ENCODE results near the gene MFSD1.
A peak's percentile ranks its signal among the peaks of the same experiment; 100 is the strongest.

The MFSD1 gene, protein sequence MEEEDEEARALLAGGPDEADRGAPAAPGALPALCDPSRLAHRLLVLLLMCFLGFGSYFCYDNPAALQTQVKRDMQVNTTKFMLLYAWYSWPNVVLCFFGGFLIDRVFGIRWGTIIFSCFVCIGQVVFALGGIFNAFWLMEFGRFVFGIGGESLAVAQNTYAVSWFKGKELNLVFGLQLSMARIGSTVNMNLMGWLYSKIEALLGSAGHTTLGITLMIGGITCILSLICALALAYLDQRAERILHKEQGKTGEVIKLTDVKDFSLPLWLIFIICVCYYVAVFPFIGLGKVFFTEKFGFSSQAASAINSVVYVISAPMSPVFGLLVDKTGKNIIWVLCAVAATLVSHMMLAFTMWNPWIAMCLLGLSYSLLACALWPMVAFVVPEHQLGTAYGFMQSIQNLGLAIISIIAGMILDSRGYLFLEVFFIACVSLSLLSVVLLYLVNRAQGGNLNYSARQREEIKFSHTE

DNA sequence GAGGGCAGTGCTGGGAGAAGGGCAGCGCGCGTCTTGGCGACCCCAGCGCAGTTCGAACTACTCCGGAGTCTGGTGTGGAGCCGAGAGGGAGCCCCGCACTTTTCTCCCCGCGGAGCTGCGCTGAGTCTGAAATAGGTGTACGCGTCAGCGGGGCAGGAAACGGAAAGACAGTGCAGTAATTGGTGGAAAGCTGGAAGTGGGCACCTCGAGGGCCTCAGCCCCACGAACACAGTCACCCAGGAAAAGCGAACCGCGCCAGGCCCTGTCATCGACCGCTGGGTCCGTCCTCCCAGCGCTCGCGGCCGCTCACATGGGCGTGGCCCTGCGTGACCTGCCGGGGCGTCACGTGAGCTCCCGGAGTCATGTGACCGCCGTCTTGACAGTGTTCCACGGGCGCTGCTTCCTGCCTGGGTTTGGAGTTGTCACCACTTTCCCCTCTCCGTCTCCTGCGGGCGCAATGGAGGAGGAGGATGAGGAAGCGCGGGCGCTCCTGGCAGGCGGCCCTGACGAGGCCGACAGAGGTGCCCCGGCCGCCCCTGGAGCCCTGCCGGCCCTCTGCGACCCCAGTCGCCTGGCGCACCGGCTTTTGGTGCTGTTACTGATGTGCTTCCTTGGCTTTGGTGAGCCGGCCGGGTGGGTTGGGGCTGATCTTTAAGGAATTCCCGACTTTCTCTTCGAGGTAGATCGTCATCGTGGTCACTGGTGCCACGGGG, at the start of gene MFSD1:
TSS of gene MFSD1 (plus strand) at position 359 of the 713 bp plus-strand sequence. CDS start at position 458, 99 bp downstream.
- peak; percentile 79 for DNase-seq (ENCODE audit: low read depth)

GRCh38 chr3:158753854-158754253, 48.0 kb upstream of the MFSD1 start:
- DNase-seq (ENCODE audit: low read depth): no peak

DNA sequence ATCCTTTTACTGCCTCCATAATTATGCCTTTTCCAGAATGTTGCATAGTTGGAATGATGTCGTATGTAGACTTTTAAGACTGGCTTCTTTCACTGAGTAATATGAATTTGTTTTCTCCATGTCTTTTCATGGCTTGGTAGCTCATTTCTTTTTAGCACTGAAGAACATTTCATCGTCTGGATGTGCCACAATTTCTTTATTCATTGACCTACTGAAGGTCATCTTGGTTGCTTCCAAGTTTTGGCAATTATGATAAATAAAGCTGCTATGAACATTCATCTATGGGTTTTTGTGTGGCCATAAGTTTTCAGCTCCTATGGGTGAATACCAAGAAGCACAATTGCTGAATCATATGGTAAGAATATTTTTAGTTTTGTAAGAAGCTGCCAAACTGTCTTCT, 46.4 kb upstream of the MFSD1 start:
- DNase-seq (ENCODE audit: low read depth): no peak

DNA sequence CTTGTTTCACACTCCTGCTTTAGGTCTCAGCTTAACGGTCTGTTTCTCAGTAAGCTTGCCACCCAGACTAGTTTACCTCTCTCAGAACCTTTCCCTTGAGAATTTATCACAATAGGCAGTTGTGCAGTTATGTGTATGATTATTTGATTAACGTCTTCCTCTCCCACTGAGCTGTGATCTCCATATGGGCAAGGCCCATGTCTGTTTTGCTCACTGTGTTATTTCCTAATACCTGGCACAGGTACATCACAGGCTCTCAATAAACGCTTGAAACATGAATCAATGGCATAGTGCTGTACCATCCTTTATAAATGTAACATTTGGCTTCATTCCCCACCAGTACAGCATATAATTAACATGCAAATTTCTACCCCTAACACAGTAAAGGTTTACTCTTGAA, 40.5 kb upstream of the MFSD1 start:
- no peak for DNase-seq (ENCODE audit: low read depth)

- no peak for DNase-seq (ENCODE audit: low read depth)
Measured at GRCh38 chr3:158762701-158763100, 39.2 kb upstream of the MFSD1 start.

DNA sequence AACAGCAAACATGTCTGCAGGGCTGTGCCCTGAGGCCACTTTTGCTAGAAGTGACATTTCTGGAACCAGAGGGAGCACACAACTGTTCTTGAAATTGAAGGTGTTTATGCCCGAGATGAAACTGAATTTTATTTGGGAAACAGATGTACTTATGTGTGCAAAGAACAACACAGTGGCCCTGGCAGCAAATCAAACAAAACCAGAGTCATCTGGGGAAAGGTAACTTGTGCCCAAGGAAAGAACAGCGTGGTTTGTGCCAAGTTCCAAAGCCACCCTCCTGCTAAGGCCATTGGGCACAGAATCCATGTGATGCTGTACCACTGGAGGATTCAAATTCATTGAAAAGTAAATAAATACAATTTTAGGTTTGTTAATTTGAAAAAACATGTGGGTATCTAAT, 38.4 kb upstream of the MFSD1 start:
- DNase-seq (ENCODE audit: low read depth): no peak

- no peak for DNase-seq (ENCODE audit: low read depth)
Measured at GRCh38 chr3:158765518-158766205, 36.2 kb upstream of the MFSD1 start.

DNA sequence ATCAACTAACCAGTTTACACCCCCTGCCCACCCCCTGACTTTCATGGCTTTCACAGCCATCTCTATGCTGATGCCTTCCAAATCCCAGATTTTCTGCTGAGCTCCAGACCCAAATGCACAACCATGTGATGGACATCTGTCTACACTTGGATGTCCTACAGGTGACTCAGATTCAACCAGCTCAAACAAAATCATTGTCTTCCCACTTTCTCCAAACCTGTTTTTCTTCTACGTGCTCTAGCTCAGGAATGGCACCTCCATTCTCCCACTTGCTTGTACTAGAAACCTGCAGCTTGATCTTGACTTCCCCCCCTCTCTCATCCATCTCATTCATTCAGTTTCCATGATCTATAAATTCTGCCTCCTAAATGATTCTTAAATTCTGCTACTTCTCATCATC, 35.5 kb upstream of the MFSD1 start:
- no peak for DNase-seq (ENCODE audit: low read depth)

GRCh38 chr3:158768361-158768787, 33.5 kb upstream of the MFSD1 start:
- no peak for DNase-seq (ENCODE audit: low read depth)

DNA sequence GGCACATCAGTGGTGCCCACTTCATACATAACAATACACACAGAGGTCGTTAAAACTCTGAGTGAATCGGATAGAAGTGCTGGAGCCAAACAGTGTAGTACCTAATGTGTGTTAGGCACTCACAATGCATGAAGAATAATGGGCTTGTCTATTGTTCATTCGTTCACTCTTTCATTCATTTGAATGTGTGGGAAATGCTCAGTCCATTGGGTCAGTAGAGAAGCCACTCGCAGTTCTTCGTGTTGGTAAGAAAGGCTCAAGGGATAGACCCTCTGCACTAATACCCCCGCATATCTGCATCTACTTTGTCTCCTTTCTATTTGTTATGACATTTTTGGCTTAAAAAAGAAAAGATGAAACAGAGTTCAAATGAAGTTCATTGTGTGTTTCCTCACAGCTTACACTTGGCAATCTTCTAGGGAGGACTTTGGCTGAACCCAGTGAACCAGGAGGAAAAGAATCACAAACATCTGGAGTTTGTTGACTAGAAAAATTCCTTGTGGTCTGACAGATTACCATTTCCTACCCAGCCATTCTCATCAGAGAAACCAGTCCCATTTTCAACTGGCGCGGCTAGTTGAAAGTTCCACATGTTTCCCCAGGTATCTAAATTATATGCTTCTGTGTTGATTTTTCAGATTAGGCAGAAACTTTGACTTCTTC, 32.8 kb upstream of the MFSD1 start:
- no peak for DNase-seq (ENCODE audit: low read depth)

DNA sequence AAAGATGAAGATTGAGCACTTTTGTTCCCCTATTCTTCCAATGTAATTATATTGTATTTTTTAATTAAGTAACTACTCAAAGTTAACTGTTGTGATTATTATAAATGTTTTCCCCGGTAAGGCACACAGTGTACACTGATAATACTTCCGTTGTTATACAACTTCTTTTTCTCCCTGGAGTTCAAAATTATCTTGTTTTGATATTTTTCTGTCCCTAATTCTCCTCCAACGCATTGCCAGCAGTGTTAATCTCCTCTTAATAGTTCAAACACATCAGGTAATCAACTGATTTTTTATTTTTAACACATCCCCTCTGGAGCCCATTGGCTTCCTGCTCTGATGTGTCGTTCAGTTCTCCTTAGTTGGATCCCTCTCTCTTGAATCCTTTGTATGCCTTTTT, 32.3 kb upstream of the MFSD1 start:
- no peak for DNase-seq (ENCODE audit: low read depth)

- no peak for DNase-seq (ENCODE audit: low read depth)
Measured at GRCh38 chr3:158769952-158770740, 31.7 kb upstream of the MFSD1 start.

GRCh38 chr3:158770741-158771350, 31.0 kb upstream of the MFSD1 start:
- DNase-seq (ENCODE audit: low read depth): no peak

GRCh38 chr3:158771577-158771976, 30.3 kb upstream of the MFSD1 start:
- no peak for DNase-seq (ENCODE audit: low read depth)

DNA sequence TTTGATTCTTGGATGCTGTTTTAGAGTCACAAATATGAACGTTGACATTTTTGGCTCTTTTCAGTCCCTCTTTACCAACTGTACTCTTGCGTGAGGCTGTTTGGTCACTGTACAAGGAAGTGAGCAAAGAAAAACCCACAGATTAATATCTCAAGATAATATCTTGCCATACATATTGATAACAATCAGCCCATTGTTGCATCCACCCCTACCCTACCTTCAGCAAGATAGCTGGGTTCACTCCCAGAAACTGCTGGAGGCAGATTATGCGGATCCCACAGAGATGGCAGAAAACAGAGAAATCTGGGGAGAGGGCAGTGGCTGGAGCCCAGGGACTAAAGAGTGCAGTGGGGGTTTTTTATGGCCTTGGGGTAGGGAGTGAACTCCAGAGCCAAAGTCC, 29.9 kb upstream of the MFSD1 start:
- no peak for DNase-seq (ENCODE audit: low read depth)

- DNase-seq (ENCODE audit: low read depth): no peak
Measured at GRCh38 chr3:158773166-158773565, 28.7 kb upstream of the MFSD1 start.

DNA sequence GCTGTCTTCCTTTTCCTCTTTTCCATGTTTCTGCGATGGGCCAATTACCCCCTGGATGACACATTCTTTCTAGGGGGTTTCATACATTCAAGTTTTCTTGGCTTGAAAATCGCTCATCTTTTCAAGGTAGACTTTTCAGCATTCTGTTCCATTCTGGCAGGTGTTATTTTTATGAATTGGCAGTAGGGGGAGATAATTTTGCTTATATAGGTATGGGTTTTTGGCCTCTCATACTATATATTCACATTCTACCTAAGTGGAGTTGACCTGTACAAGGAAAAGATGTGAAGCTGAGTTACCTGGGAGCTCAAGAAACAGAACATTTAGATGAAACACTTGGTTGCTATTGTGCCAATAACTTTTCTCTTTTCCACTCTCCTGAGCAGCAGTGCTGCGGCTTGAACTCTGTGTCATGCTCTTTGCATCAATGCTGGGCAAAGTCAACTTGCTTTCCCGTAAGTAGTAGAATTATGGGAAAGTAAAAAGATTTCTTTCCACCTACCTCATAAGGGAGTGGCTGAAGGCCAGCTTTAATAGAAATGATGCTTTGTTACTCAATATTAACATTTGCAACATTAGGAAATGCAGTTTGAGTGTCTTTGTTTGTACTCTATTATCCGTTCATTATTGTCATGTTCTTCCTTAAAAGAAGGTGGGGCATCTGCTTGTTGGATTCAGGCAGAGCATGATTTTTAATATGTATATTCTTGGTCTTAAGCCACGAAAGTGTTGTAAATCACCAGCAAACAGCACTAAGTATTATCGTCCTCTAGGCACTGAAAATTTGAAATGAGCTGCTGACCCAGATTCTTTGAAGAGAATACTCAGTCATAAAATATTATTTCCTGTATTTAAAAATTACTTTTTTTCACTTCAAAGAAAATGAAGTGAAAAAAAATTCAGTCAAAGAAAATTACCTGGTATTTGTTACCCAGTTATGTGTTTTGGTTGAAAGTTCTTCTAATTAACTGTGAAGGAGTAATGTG, 27.7 kb upstream of the MFSD1 start:
- no peak for DNase-seq (ENCODE audit: low read depth)

GRCh38 chr3:158774965-158775364, 26.9 kb upstream of the MFSD1 start:
- DNase-seq (ENCODE audit: low read depth): no peak

Data from activated T-helper 1 cell treated with Interleukin-2 at 50 U/mL for 16 hours (primary cell).